Thyroid gland (tissue), 4 donors: ENCODE measurements around the gene ADCY9.

Source experiments
- CTCF ChIP-seq, 6 experiments: fragments of 200-600 bp in 3 of 6; fragments of 450-650 bp in 3 of 6; sonication (generic) in 3 of 6; IDR thresholded peaks; one replicate each; pipeline ENCODE4 v1.5.1; 2016 to 2019; ENCODE audit warnings: antibody characterized with exemption in 6 of 6, mild to moderate bottlenecking in 2 of 6, inconsistent platforms in 1 of 6, moderate library complexity in 1 of 6
- POLR2A ChIP-seq, 2 donors: fragments of 450-650 bp; IDR thresholded peaks; one replicate each; pipeline ENCODE4 v1.6.1; 2017; ENCODE audit warnings: antibody characterized with exemption in 2 of 2, mild to moderate bottlenecking in 2 of 2, moderate library complexity in 1 of 2

- TF ChIP-seq CTCF (IDR thresholded peaks at IDR 0.05) (no peak), POLR2A (IDR thresholded peaks at IDR 0.05) (no peak)
Measured at GRCh38 chr16:4051591-4051990, 64.7 kb downstream of the ADCY9 start.
